PC-3 (cell line): ENCODE results near the gene HIVEP3. TPM values are rescaled to one million over a fixed set of nuclear protein-coding genes. Genes with fewer than 3 reads are reported as not detected.

Experiments
- ATAC-seq: fragments of 200-7000 bp; cut with Tn5 transposase; 2 replicates; pipeline ENCODE4 v1.9.1; 2020; ENCODE audit warnings: mild to moderate bottlenecking, moderate library complexity
- BruUV-seq: library from RNA; stranded (reverse); fragments of 400-500 nt; replicated peaks from 2 replicates; lab custom pipeline; 2021; lab: Mats Ljungman, UMichigan
- CTCF ChIA-PET: fragments of 300-600 bp; sonication (Branson Sonifier 250); formaldehyde crosslinking; loops from one replicate; lab custom pipeline; 2022; ENCODE audit warnings: antibody characterized with exemption; lab: Charles Lee
- POLR2A ChIA-PET: fragments of 300-600 bp; sonication (Branson Sonifier 250); formaldehyde crosslinking; loops from one replicate; lab custom pipeline; 2022; ENCODE audit warnings: antibody characterized with exemption; ENCODE audit not compliant: unreplicated experiment; lab: Charles Lee
- DNase-seq: peaks from one replicate; pipeline ENCODE4 v3.0.0-alpha.2; 2015
- H2AFZ ChIP-seq: fragments of 300-600 bp; sonication (generic); 2 replicates; pipeline ENCODE4 v1.6.0; 2016; ENCODE audit warnings: antibody characterized with exemption, low read length
- H3F3A ChIP-seq: fragments of 300-600 bp; sonication (generic); one replicate; pipeline ENCODE4 v1.6.0; 2017; ENCODE audit warnings: antibody characterized with exemption, low read length, control low read depth, mild to moderate bottlenecking; ENCODE audit not compliant: unreplicated experiment
- H3K27ac ChIP-seq: fragments of 300-600 bp; sonication (generic); 2 replicates; pipeline ENCODE4 v1.5.1; 2016; ENCODE audit warnings: mild to moderate bottlenecking, low read length
- H3K27me3 ChIP-seq: fragments of 300-600 bp; sonication (generic); 2 replicates; pipeline ENCODE4 v1.6.1; 2016; ENCODE audit warnings: low read length, mixed read lengths
- H3K36me3 ChIP-seq: fragments of 300-600 bp; sonication (generic); 2 replicates; pipeline ENCODE4 v1.6.1; 2016; ENCODE audit warnings: low read depth, mixed run types, low read length, mixed read lengths
- H3K4me1 ChIP-seq: fragments of 300-600 bp; sonication (generic); 2 replicates; pipeline ENCODE4 v1.5.1; 2016; ENCODE audit warnings: low read length; ENCODE audit not compliant: insufficient read depth
- H3K4me2 ChIP-seq: fragments of 300-600 bp; sonication (generic); 2 replicates; pipeline ENCODE4 v1.6.0; 2016; ENCODE audit warnings: low read length
- H3K4me3 ChIP-seq: fragments of 300-600 bp; sonication (generic); 2 replicates; pipeline ENCODE4 v1.5.1; 2016; ENCODE audit warnings: mild to moderate bottlenecking, low read length, mixed read lengths
- H3K79me2 ChIP-seq: fragments of 300-600 bp; sonication (generic); 2 replicates; pipeline ENCODE4 v1.6.1; 2017; ENCODE audit warnings: low read length, mixed read lengths
- H3K9ac ChIP-seq: fragments of 300-600 bp; sonication (generic); 2 replicates; pipeline ENCODE4 v1.6.0; 2016; ENCODE audit warnings: mild to moderate bottlenecking, low read length
- H3K9me2 ChIP-seq: fragments of 300-600 bp; sonication (generic); replicated peaks from 2 replicates; pipeline ENCODE4 v1.6.1; 2016; ENCODE audit warnings: mixed run types, low read length, mixed read lengths
- H3K9me3 ChIP-seq: fragments of 300-600 bp; sonication (generic); 2 replicates; pipeline ENCODE4 v1.6.1; 2016; ENCODE audit warnings: low read length, mixed read lengths
- H4K20me1 ChIP-seq: fragments of 300-600 bp; sonication (generic); 2 replicates; pipeline ENCODE4 v1.6.1; 2016; ENCODE audit warnings: low read length, mixed read lengths
- CTCF ChIP-seq: fragments of 300-600 bp; sonication (generic); conservative IDR thresholded peaks from 2 replicates; pipeline ENCODE4 v1.5.1; 2017; ENCODE audit warnings: antibody characterized with exemption, low read depth, mild to moderate bottlenecking, low read length
- EZH2 ChIP-seq: fragments of 300-600 bp; sonication (generic); IDR thresholded peaks from one replicate; pipeline ENCODE4 v1.6.1; 2017; ENCODE audit warnings: antibody characterized with exemption, mild to moderate bottlenecking, low read length; ENCODE audit not compliant: unreplicated experiment
- EZH2phosphoT487 ChIP-seq: fragments of 300-600 bp; sonication (generic); IDR thresholded peaks from 2 replicates; pipeline ENCODE4 v1.6.1; 2018; ENCODE audit warnings: mild to moderate bottlenecking, antibody characterized with exemption, low read length, borderline replicate concordance
- intact Hi-C: fragments of 100-400 bp; cut with micrococcal nuclease; formaldehyde crosslinking; loops from 2 replicates; pipeline ENCODE4 v1.9.0; 2023
- total RNA-seq: library from RNA; depleted of rRNA; stranded (reverse); fragments of >200 nt; gene quantifications from 2 replicates; pipeline ENCODE4 v1.2.3, GENCODE V29; 2014

The HIVEP3 gene
- total RNA-seq, 1 experiment from 2014 or later, result 9.8 TPM

GRCh38 chr1:41888756-41889155 lies 30.0 kb downstream of the HIVEP3 start:
- H3K27ac ChIP-seq, result no peak overlapping the region
- H3K36me3 ChIP-seq, result no peaks in the 10 kb centered on the region
- H3K79me2 ChIP-seq, result peaks cover 63% of the 10 kb centered on the region
- H3K9me3 ChIP-seq, result no peaks in the 10 kb centered on the region
- TF ChIP-seq CTCF (no peak), EZH2 (no peak), EZH2phosphoT487 (no peak)
- H3K4me3 ChIP-seq, result no peak overlapping the region
- no peak overlapping the region for H2AFZ ChIP-seq
- no peak overlapping the region for H3K4me2 ChIP-seq
- DNase-seq (no peak), ATAC-seq (no peak)
- BruUV-seq, result no TSS peak
- H4K20me1 ChIP-seq, result no peaks in the 10 kb centered on the region
- no peaks in the 10 kb centered on the region for H3K9me2 ChIP-seq
- intact Hi-C loops, result no loop called here
- no peak overlapping the region for H3K9ac ChIP-seq
- no peaks in the 10 kb centered on the region for H3K27me3 ChIP-seq
- no peaks in the 10 kb centered on the region for H3K4me1 ChIP-seq
- H3F3A ChIP-seq, result no peaks in the 10 kb centered on the region
- POLR2A ChIA-PET, result no interaction called here
- CTCF ChIA-PET, result interaction anchor here (0.7 kb wide), 1 partner anchor 227 kb away, joined by 7 read pairs; no protein-coding TSS in a partner anchor

GRCh38 chr1:41887365-41887764 lies 31.4 kb downstream of the HIVEP3 start:
- no peak overlapping the region for H3K4me2 ChIP-seq
- no peaks in the 10 kb centered on the region for H3K9me2 ChIP-seq
- H3K4me1 ChIP-seq, result peaks cover 6% of the 10 kb centered on the region
- DNase-seq (no peak), ATAC-seq (no peak)
- H4K20me1 ChIP-seq, result no peaks in the 10 kb centered on the region
- no peaks in the 10 kb centered on the region for H3K9me3 ChIP-seq
- H3F3A ChIP-seq, result no peaks in the 10 kb centered on the region
- peaks cover 58% of the 10 kb centered on the region for H3K79me2 ChIP-seq
- H3K27ac ChIP-seq, result no peak overlapping the region
- H3K4me3 ChIP-seq, result no peak overlapping the region
- H3K36me3 ChIP-seq, result no peaks in the 10 kb centered on the region
- TF ChIP-seq EZH2, result no peak
- H3K27me3 ChIP-seq, result no peaks in the 10 kb centered on the region
- intact Hi-C loops, result no loop called here
- CTCF ChIA-PET, result interaction anchor here (0.6 kb wide), 1 partner anchor 194 kb away, joined by 4 read pairs; no protein-coding TSS in a partner anchor
- H2AFZ ChIP-seq, result no peak overlapping the region
- BruUV-seq, result no TSS peak
- POLR2A ChIA-PET, result no interaction called here
- H3K9ac ChIP-seq, result no peak overlapping the region

- H3K27ac ChIP-seq, result no peak overlapping the region
- intact Hi-C loops, result no loop called here
- no peaks in the 10 kb centered on the region for H3K36me3 ChIP-seq
- ATAC-seq (no peak), DNase-seq (no peak)
- ChIA-PET CTCF (no interaction called here), POLR2A (no interaction called here)
- peaks cover 57% of the 10 kb centered on the region for H3K79me2 ChIP-seq
- no peak for TF ChIP-seq EZH2
- no peak for TF ChIP-seq EZH2phosphoT487
- no peak for TF ChIP-seq CTCF
- H3K27me3 ChIP-seq, result no peaks in the 10 kb centered on the region
- H3K4me2 ChIP-seq, result no peak overlapping the region
- no peak overlapping the region for H3K9ac ChIP-seq
- no peaks in the 10 kb centered on the region for H3F3A ChIP-seq
- no TSS peak for BruUV-seq
- no peaks in the 10 kb centered on the region for H3K9me3 ChIP-seq
- H3K4me1 ChIP-seq, result peaks cover 34% of the 10 kb centered on the region
- H4K20me1 ChIP-seq, result no peaks in the 10 kb centered on the region
- no peak overlapping the region for H3K4me3 ChIP-seq
- no peak overlapping the region for H2AFZ ChIP-seq
- no peaks in the 10 kb centered on the region for H3K9me2 ChIP-seq
These were observed 34.2 kb downstream of the HIVEP3 start for GRCh38 chr1:41884256-41885230.
